ENCODE data around the gene RIPOR3.
"Not testable (repeated sequence)": the region's sequence is repeated elsewhere in the genome, so short reads cannot be mapped to it uniquely, and the experiment has no call there.

The RIPOR3 gene

DNA sequence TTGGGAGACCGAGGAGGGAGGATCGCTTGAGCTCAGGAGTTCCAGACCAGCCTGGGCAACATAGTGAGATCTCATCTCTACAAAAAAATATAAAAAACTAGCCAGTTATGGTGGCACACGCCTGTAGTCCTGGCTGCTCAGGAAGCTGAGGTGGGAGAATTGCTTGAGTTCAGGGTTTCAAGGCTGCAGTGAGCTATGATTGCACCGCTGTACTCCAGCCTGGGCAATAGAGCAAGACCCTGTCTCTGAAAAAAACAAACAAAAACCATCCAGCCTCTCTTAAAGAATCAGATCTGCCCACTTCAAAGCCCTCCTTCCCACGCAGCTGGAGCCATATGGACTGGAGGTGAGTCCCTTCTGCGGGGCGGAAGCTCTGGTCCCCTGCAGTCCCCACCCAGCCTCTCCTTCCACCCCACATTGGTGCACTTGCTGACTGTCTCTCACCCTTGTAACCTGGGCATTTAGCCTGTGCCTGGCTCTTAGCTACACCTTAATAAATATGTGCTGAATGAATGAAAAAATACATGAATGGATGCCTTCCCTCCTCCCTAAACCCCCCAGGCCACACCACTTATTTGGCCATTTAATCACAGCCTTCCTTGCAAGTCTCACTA, 32.9 kb upstream of the RIPOR3 start:
- DNase-seq, result no peak

DNA sequence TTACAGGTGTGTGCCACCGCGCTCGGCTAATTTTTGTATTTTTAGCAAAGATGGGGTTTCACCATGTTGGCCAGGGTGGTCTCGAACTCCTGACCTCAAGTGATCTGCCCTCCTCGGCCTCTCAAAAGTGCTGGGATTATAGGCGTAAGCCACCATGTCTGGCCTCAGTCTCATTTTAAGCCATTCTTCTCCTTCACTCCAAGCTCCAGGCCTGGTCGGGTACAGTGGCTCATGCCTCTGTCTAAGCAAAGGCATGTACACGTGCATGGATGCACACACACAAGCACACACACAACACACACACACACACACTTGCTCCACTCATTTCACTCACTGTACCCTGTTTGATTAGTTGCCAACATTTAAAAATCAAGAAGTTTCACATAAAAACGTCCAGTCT, 32.3 kb upstream of the RIPOR3 start:
- no peak for DNase-seq

DNA sequence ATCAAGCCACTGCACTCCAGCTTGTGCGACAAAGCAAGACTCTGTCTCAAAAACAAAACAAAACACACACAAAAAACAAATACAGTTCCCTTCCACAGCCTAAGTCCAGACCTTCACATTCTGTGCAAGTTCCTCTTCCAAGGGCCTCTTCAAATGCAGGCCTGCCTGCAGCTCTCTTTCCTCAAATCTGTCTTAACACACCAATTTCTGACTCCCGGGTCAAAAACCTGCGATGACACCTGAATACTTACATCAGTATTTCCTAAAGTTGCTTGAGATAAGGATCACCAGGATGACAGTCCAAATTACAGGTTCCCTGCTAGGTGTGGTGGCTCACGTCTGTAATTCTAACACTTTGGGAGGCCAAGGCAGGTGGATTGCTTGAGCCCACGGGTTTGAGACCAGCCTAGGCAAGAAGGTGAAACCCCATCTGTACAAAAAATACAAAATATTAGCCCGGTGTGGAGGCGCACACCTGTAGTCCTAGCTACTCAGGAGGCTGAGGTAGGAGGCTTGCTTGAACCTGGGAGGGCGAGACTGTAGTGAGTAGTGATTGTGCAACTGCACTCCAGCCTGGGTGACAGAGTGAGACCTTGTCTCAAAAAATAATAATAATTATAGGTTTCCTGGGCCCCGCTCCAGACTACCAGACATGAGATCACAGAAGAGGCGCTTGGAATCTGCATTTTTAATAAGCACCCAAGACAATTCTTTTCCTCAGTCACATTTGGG, 31.2 kb upstream of the RIPOR3 start:
- DNase-seq, result no peak

DNA sequence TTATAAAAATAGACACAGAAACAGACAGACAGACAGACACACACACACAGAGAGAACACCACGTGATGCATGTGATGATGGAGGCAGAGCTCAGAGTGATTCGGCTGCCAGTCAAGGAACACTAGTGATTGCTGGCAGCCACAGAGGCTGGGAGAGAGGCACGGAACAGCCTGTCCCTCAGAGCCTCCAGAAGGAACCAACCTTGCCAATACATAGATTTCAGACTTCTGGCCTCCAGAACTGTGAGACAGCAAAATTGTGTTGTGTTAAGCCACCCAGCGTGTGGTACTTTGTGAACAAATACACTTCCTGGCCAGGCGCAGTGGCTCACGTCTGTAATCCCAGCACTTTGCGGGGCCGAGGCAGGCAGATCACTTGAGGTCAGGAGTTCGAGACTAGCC, 30.5 kb upstream of the RIPOR3 start:
- peak in 15 of 51 donors; percentile 3 to 40 (median 18) for DNase-seq

DNA sequence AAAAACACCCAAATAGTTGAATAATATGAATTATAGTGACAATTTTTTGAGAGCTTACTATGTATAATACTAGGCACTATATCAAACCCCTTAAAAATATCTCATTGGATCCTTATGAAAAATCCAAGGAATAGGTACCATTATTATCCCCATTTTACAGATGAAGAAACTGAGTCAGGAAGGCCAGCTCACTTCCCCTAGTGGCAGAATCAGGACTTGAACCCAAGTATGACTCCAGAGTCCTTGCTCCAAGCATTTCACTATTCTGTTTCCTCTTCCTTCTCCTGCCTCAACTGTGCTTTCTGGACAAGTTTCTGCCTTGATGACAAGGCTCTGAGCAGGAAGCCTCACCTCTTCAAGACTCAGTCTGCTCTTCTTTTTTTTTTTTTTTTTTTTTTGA, 29.2 kb upstream of the RIPOR3 start:
- no peak for DNase-seq

DNA sequence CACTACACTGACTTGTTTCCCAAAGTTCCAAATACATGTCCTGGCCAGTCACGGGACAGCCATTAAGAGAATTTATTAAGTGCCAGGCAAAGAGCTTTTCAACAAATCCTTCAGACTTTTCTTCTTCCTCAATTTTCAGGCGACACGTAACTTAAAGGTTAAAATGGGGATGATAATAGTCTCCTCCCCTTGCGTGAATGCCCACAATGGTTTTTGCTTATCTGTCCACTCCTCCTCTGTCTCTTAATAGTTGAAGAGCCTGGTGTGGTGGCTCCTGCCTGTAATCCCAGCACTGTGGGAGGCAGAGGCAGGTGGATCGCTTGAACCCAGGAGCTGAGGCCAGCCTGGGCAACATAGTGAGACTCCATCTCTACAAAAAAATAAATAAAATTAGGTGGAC, 28.7 kb upstream of the RIPOR3 start:
- no peak for DNase-seq

DNA sequence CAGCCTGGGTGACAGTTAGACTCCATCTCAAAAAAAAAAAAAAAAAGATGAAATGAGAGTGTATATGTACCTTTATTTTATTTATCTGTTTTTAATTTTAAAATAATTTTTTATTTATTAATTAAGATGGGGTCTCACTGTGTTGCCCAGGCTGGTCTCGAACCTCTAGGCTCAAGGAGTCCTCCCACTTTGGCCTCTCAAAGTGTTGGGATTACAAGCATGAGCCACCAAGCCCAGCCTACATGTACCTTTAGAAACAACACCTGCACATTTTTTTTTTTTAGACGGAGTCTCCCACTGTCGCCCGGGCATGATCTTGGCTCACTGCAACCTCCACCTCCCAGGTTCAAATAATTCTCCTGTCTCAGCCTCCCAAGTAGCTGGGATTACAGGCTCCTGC, 28.0 kb upstream of the RIPOR3 start:
- no peak for DNase-seq

DNA sequence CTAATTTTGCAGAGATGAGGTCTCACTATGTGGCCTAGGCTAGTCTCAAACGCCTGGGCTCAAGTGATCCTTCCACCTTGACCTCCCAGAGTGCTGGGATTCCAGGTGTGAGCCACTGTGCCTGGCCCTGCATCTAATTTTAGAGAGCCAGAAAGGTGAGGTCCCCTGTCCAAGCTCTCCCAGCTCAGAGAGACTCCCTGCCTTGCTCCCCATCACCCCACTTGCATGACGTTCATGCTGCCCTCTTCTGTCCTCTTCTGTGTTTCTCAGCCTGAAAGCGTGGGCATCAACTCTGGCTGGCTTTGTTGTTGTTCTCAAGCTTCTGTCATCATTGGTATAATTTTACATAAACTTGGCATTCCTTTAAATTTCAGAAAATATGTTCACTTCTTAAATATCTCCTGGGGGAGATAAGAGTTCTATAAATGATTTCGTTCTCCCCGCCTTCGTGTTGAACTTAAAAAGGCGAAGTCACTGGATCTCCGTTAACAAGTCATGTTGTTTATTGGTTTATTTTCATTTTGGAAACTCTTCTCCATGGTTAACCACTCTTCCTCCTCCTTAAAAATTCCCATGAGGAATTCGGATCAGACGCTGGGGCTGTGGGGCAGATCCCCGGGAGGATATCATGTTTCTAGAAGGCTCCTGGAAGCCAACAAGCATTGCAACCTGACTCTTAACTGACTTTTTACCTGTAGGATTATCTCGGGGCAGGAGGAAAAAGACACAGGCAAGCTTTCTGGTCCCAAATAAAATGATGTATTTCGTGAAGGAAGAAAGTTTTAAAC, 26.8 kb upstream of the RIPOR3 start:
- peak in 1 of 51 donors; percentile 10 for DNase-seq

DNA sequence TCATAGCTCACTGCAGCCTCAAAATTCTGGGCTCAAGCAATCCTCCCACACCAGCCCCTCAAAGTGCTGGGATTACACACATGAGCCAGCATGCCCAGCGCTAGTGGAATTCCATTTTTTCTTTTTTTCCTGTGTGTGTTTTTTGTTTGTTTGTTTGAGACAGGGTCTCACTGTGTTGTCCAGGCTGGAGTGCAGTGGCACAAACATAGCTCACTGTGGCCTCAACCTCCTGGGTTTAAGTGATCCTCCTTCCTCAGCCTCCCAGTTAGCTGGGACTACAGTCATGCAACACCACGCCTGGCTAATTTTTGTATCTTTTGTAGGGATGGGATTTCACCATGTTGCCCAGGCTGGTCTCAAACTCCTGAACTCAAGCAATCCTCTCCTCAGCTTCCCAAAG, 26.0 kb upstream of the RIPOR3 start:
- no peak for DNase-seq

DNA sequence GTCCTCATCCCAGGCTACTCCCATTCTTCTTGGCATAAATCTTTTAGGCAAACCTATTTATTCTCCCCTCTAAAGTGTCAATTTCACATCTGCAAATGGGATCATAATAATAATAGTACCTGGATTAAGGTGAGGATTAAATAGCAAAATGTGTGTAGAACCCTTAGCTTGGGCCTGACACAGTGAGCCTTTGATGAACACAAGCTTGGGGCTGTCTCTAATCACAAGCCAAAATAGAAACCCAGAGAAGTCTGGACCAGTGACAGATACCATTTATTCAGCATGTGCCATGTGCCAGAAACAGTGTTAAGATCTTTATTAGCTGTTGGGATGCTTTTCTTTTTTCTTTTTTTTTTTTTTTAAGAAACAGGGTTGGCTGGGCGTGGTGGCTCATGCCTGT, 25.2 kb upstream of the RIPOR3 start:
- DNase-seq, result no peak

DNA sequence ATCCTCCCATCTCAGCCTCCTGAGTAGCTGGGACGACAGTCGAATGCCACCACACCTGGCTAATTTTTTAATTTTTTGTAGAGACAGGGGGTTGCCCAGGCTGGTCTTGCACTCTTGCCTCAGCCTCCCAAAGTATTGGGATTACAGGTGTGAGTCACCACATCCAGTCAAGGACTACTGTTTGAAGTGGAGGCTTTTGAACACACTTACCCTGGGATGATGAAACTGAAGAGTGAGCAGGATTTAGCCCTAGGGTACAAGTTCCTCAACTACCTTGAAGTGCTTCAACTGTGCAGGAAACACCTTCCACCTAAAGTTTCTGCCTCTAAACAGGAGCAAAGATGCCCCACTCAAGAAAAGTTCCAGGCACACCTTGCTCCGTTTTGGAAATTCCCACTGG, 24.4 kb upstream of the RIPOR3 start:
- DNase-seq, result no peak

DNA sequence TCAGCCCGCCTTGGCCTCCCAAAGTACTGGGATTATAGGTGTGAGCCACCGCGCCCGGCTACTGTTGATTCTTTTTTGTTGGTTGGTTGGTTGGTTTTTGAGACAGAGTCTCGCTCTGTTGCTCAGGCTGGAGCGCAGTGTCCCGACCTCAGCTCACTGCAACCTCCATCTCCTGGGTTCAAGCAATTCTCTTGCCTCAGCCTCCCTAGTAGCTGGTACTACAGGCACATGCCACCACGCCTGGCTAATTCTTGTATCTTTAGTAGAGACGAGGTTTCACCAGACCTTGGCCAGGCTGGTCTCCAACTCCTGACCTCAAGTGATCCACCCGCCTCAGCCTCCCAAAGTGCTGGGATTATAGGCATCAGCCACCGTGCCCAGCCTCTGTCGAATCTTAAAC, 23.1 kb upstream of the RIPOR3 start:
- not testable (repeated sequence) for DNase-seq

DNA sequence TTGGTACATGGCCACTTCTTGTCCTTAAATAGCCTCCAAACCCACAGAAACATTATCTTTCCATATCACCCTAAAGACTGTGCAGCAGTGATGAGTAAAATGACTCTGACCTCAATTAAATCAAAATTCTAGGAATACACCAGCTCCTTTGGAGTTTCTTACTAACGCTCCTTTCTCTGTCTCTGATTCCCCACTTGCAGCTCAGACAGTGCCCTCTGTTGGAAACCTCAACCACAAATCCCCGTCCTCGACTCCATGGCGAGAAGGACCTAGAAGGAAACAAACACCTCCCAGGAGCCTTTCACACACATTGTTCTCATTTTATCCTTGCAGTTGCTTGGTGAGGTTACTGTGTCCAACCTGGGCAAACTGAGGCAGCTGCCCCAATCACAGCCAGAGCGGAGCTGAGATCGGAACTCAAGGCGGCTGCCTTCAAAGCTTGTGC, 22.3 kb upstream of the RIPOR3 start:
- peak in 5 of 51 donors; percentile 4 to 22 (median 6) for DNase-seq

DNA sequence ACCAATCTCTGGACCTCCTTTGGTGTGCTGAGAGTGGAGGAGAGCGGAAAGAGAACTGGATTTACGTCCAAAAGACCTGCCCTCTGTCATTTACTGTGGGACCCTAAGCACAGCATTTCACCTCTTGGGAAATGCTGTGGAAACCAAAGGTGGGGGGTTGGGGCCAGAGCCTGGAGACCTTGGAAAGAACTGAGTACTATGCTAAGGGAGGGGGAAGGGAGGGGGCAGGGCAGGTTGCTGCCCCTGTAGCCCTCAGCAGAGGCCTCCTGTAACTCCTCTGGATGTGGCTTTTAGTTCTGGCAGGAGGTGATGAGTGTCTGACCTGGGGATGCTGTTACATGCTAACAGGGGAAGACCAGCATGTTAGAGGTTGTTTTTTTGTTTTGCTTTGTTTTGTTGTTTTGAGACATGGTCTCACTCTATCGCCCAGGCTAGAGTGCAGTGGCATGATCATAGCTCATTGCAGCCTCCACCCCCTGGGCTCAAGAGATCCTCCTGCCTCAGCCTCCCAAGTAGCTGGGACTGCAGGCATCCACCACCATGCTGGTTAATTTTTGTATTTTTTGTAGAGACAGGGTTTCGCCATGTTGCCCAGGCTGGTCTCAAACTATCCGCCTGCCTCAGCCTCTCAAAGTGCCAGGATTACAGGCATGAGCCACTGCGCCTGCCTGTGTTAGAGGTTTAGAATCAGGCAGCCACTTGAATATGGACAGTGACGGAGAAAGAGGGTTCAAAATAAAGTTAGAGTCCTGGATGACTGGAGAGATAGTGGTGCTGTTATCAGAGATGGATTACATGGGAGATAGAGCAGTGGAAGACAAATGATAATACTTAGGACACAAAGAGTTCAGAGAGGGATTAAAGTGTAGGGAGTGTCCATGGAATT, 21.7 kb upstream of the RIPOR3 start:
- no peak for DNase-seq

DNA sequence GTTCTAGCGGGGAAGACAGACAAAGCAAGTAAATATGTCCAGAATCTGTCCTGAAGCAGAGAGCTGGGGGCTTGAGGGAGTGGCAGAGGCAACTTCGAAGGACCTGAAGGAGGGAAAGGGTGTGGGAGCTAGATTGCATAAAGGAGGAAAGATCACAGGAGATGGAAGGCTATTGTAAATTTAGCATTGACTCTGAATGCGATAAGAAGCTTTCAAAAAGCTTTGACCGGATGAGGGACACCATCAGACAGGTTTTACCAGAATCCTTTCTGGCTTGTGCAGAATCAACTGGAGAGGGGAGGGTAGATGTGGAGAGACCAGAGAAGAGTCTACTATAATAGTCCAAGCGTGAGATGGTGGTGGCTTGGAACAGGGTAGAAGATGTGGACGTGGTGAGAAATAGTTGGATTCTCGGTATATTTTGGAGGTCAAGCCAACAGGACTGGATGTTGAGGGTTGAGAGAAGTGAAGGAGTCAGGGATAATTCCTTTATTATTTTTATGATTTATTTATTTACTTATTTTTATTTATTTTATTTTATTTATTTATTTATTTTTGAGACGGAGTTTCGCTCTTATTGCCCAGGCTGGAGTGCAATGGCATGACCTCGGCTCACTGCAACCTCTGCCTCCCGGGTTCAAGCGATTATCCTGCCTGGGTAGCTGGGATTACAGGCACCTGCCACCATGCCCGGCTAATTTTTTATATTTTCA, 19.9 kb upstream of the RIPOR3 start:
- no peak for DNase-seq

DNA sequence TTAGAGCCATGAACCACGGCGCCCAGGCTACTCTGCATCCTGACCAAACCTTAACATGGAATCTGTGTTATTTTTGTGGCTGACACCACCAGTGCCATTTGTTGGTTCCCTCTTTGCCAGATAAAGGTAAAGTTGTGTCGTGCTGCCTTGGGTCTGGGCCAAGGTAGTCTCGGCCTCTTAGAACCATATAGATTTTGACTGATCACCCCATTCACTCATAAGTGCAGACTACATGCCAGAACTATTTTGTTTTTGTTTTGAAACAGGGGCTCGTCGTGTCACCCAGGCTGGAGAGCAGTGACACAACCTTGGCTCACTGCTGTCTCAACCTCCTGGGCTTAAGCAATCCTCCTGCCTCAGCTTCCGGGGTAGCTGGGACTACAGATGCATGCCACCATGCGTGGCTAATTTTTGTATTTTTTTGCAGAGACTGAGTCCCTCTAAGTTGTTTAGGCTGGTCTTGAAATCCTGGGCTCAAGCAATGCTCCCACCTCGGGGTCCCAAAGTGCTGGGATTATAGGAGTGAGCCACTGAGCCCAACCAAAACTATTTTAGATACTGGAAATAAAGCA, 19.2 kb upstream of the RIPOR3 start:
- no peak for DNase-seq

DNA sequence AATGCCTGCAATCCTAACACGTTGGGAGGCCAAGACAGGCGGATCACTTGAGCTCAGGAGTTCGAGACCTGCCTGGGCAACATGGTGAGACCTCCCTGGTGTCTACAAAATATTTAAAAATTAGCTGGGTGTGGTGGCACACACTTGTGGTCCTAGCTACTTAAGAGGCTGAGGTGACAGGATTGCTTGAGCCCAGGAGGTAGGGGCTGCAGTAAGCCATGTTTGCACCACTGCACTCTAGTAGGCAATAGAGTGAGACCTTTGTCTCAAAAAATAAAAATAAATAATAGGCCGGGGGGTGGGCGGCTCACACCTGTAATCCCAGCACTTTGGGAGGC, 18.3 kb upstream of the RIPOR3 start:
- no peak for DNase-seq

DNA sequence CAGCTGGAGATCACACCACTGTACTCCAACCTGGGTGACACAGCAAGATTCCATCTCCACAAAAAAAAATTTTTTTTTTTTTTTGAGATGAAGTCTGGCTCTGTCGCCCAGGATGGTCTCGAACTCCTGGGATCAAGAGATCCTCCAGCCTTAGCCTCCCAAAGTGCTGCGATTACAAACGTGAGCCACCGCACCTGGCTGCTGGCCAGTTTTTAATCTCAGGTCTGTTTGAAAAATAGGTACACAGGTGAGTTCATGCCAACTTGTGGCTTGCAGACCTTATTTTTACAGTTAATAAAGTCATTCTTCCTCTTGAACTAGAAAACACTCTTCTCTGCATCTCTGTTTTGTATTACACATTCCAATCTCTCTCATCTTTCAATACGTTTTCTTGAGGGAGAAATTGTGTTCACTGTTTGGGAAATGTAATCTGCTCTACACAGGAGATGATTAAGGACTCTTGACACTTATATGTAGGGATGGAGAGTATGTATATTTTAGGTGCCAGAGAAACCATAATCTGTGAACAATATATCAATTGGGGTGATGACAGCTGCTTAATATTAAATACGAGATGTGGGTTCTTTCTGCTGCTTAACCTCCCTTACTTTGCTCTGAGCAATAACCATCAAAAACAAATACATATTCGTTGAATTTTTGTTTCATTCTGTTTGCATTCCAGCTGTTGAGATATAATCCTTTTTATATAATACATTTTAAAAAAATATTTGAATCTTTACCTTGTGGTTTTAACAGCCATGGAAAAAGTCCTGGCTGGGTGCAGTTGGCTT, 17.7 kb upstream of the RIPOR3 start:
- DNase-seq, result no peak

DNA sequence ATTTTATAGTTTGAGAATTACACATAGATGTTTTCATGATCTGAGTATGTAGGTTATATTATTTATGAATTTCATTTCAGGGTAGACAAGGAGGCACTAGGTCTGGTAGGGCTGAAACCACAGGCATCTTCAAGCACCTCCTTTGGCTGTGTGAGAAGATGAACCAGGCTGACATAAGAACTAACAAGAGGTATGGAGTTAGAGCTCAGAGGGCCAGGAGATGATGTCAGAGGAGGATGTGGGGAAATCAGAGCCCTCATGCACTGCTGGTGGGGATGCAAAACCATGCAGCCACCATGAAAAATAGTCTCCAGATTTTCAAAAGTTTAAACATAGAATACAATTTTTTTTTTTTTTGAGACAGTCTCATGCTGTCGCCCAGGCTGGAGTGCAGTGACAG, 13.6 kb upstream of the RIPOR3 start:
- DNase-seq, result no peak

DNA sequence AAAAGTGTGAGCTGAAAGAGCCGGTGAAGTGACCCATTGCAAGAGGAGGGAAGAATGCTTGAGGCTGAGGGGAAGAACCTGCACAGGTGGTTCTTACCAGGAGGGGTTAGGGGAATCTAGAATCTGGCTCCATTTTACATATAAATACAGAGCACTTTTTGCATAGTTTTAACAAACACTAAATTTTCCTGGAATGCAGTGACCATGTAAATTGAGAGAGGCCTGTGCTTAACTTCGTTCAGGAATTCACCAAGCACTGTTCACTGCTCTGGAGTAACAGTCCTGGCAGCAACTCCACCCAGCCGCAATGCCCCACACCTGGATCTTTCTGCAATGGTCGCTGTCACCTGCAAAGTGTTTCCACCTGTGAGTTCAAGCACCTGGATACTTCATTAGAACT, 13.2 kb upstream of the RIPOR3 start:
- no peak for DNase-seq
